HEK293 (cell line): ENCODE data around the gene TASOR2.
A peak's percentile ranks its signal among the peaks of the same experiment; 100 is the strongest.

Experiments
- GLIS1 ChIP-seq: fragments of 450-650 bp; formaldehyde crosslinking; IDR thresholded peaks from 2 replicates; pipeline ENCODE4 v1.5.1; 2016; ENCODE audit warnings: missing biosample characterization, missing genetic modification characterization
- PBX3 ChIP-seq: sonication (generic); formaldehyde crosslinking; IDR thresholded peaks from 2 replicates; pipeline ENCODE4 v1.8.1; 2022; ENCODE audit warnings: mild to moderate bottlenecking, moderate library complexity, missing genetic modification reagents
- RBAK ChIP-seq: fragments of 450-650 bp; formaldehyde crosslinking; IDR thresholded peaks from 2 replicates; pipeline ENCODE4 v1.5.1; 2016; ENCODE audit warnings: missing biosample characterization, missing genetic modification characterization
- SP2 ChIP-seq: fragments of 450-650 bp; formaldehyde crosslinking; IDR thresholded peaks from 2 replicates; pipeline ENCODE4 v1.5.1; 2016; ENCODE audit warnings: missing biosample characterization, missing genetic modification characterization
- SP3 ChIP-seq: fragments of 450-650 bp; formaldehyde crosslinking; IDR thresholded peaks from 2 replicates; pipeline ENCODE4 v1.5.1; 2016; ENCODE audit warnings: missing biosample characterization, missing genetic modification characterization
- YY2 ChIP-seq: fragments of 450-650 bp; formaldehyde crosslinking; IDR thresholded peaks from 2 replicates; pipeline ENCODE4 v1.5.1; 2016; ENCODE audit warnings: missing biosample characterization, missing genetic modification characterization
- ZBTB1 ChIP-seq: fragments of 450-650 bp; formaldehyde crosslinking; IDR thresholded peaks from 2 replicates; pipeline ENCODE4 v1.5.1; 2016; ENCODE audit warnings: missing biosample characterization, missing genetic modification characterization
- ZBTB10 ChIP-seq: fragments of 450-650 bp; formaldehyde crosslinking; IDR thresholded peaks from 2 replicates; pipeline ENCODE4 v1.5.1; 2016; ENCODE audit warnings: missing biosample characterization, missing genetic modification characterization
- ZBTB11 ChIP-seq: fragments of 450-650 bp; formaldehyde crosslinking; conservative IDR thresholded peaks from 2 replicates; pipeline ENCODE4 v1.5.1; 2016; ENCODE audit warnings: low read depth, missing biosample characterization, missing genetic modification characterization
- ZBTB44 ChIP-seq: fragments of 450-650 bp; IDR thresholded peaks from 2 replicates; pipeline ENCODE4 v1.5.1; 2018; ENCODE audit warnings: missing biosample characterization, mild to moderate bottlenecking, missing genetic modification characterization
- ZNF37A ChIP-seq: fragments of 450-650 bp; IDR thresholded peaks from 2 replicates; pipeline ENCODE4 v1.5.1; 2018; ENCODE audit warnings: missing biosample characterization, missing genetic modification characterization
- ZNF449 ChIP-seq: fragments of 450-650 bp; formaldehyde crosslinking; IDR thresholded peaks from 2 replicates; pipeline ENCODE4 v1.5.1; 2017; ENCODE audit warnings: missing biosample characterization, mild to moderate bottlenecking, missing genetic modification characterization, moderate library complexity
- ZNF518A ChIP-seq: fragments of 450-650 bp; formaldehyde crosslinking; conservative IDR thresholded peaks from 2 replicates; pipeline ENCODE4 v1.5.1; 2016; ENCODE audit warnings: low read depth, missing biosample characterization, missing genetic modification characterization
- ZNF571 ChIP-seq: fragments of 450-650 bp; formaldehyde crosslinking; IDR thresholded peaks from 2 replicates; pipeline ENCODE4 v1.5.0; 2017; ENCODE audit warnings: missing biosample characterization, missing genetic modification characterization
- ZNF792 ChIP-seq: fragments of 450-650 bp; formaldehyde crosslinking; IDR thresholded peaks from 2 replicates; pipeline ENCODE4 v1.5.1; 2016; ENCODE audit warnings: missing biosample characterization, missing genetic modification characterization

Gene TASOR2

GRCh38 chr10:5663692-5664427 is 20.8 kb upstream of the TASOR2 start (continued):
- no peak for TF ChIP-seq ZBTB44 (tag by site-specific recombination)
- no peak for TF ChIP-seq ZBTB1 (tag by site-specific recombination)
- TF ChIP-seq SP2: peak; percentile 37; the same call in 1 of the 2 replicates
- TF ChIP-seq ZNF792 (tag by site-specific recombination): no peak
- TF ChIP-seq GLIS1 (tag by site-specific recombination): peak; percentile 9; the same call in 1 of the 2 replicates
- TF ChIP-seq ZNF37A (tag by site-specific recombination): no peak
- TF ChIP-seq ZNF449 (tag by site-specific recombination): 0 out of 2 replicates have a peak, but pooled peaks have one; percentile 41
- no peak for TF ChIP-seq YY2 (tag by site-specific recombination)
- no peak for TF ChIP-seq SP3 (tag by site-specific recombination)
- TF ChIP-seq PBX3 (CRISPR knock-in tag): no peak
- TF ChIP-seq RBAK (tag by site-specific recombination): no peak
- TF ChIP-seq ZBTB11 (tag by site-specific recombination): no peak
- no peak for TF ChIP-seq ZNF571 (tag by site-specific recombination)
- no peak for TF ChIP-seq ZBTB10 (tag by site-specific recombination)
- TF ChIP-seq ZNF518A (tag by site-specific recombination): no peak
